22Rv1 (cell line): Measurements from ENCODE around the gene FOXL2.
A peak's percentile ranks its signal among the peaks of the same experiment; 100 is the strongest.

Source experiments
- H3K27ac ChIP-seq: fragments of 450-650 bp; 2 replicates; pipeline ENCODE4 v1.5.1; 2017
- ZFX ChIP-seq: fragments of 450-650 bp; IDR thresholded peaks from 2 replicates; pipeline ENCODE4 v1.6.1; 2017; ENCODE audit warnings: antibody characterized with exemption, borderline replicate concordance
- TF ChIP-seq, protein P1 (sequence below): fragments of 450-650 bp; IDR thresholded peaks from 2 replicates; pipeline ENCODE4 v1.5.1; 2017; ENCODE audit warnings: mild to moderate bottlenecking

FOXL2 gene

DNA sequence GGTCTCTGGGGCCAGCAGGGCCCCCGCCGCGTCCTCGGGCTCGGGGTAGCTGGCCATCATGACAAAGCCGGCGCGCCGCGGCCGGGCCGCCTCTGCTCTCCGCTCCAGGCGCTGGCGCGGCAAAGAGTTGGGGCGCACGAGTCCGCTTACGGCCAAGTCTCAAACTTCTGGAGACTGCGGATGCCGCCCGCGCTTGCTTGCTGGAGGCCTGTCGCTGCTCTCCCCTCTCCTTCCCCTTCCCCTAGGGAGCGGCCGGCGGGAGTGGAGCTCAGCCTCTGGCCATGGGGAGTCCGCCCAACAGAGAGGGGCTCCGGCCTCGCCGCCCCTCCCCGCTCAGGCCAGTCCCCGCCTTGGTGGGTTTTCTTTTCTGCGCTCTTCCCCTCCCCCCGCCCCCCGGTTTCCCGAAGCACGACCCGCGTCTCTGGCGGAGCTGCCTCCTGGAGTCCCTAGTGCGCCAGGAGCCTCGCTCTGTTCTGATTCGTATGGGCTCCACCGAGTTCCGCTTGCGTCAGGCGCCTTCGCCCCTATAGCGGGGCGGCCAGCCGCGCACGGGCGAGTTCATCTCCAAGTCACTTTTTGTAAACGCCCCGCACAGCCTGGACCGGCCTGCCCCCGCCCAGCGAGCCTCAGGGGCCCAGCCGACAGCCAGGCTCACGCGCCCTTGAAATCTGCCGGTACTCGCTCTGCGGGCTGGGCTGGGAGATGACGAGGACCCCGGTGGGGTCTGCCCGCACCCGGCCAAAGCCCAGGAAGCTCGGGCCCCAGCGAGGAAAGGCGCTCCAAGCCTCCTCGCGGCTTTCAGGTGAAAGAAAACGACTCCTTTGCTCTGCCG, at the start of gene FOXL2, which contains the start of gene FOXL2NB:
Gene FOXL2, minus strand, starts transcription at position 475 of the 832 bp plus-strand sequence. Its CDS starts 415 bp downstream, at position 60.
Gene FOXL2NB, plus strand, starts transcription at position 555 of the 832 bp plus-strand sequence. Its CDS starts 148 bp downstream, at position 703.
- no peak for TF ChIP-seq ZFX
- TF ChIP-seq, protein P1, sequence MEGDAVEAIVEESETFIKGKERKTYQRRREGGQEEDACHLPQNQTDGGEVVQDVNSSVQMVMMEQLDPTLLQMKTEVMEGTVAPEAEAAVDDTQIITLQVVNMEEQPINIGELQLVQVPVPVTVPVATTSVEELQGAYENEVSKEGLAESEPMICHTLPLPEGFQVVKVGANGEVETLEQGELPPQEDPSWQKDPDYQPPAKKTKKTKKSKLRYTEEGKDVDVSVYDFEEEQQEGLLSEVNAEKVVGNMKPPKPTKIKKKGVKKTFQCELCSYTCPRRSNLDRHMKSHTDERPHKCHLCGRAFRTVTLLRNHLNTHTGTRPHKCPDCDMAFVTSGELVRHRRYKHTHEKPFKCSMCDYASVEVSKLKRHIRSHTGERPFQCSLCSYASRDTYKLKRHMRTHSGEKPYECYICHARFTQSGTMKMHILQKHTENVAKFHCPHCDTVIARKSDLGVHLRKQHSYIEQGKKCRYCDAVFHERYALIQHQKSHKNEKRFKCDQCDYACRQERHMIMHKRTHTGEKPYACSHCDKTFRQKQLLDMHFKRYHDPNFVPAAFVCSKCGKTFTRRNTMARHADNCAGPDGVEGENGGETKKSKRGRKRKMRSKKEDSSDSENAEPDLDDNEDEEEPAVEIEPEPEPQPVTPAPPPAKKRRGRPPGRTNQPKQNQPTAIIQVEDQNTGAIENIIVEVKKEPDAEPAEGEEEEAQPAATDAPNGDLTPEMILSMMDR = no peak
- H3K27ac ChIP-seq = peak within 1 kb of the TSS; percentile 29

DNA sequence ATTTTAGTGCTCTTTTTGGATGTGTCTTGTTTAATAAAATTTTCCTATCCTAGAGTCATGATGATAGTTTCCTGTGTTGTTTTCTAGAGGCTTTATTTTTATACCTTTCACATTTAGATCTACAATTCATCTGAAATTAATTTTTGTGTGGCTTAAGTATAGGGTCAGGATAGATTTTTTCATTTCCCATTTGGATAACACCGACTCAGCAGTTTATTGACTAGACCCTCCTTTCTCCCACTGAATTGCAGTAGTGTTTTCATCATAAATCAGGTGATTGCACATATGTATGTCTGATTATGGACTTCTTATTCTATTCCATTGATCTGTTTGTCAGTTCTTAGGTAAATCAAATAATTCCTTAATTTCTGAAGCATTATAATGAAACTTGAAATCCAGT, 48.8 kb upstream of the FOXL2 start:
- TF ChIP-seq, protein P1 = no peak
- no peak for TF ChIP-seq ZFX
- no peak overlapping the region for H3K27ac ChIP-seq

DNA sequence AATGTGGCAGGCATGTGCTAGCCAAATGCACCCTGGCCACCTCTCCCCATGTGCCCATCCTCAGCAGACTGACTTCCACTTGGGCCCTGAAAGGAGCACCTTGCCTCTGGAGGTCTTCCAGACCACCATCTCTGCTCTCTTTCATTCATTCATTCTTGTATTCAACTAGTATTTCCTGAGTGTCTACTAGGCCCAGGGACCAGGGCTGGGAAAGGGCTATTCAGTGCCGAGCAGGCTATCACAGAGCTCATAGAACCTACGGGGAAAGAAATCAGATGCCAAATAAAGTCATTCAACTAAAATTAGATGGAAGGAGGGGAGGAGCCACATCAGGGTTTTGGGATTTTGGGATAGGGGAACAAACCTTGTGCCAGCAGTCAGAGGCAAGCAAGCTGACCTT, 40.2 kb upstream of the FOXL2 start:
- TF ChIP-seq, protein P1 = no peak
- no peak for TF ChIP-seq ZFX
- H3K27ac ChIP-seq = no peak overlapping the region

DNA sequence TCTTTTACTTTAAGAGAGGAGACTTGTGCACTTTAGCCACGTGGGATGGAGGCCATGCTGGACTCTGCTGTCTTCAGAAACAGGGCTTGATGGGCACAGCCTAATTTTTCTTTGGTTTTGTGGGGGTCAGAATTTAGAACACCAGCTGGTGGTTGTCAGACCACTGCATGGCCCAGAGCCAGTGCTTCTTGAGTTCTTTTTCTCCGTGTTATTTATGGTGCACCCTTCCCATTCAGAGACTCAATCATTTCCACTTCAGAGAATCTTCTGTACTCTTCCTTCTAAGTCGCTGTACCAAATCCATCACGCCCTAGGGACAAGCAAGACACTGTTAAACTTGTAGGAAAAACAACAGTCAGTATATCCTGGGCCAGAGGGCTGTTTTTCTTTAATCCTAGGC, 39.0 kb upstream of the FOXL2 start:
- no peak for TF ChIP-seq ZFX
- H3K27ac ChIP-seq = no peak overlapping the region

DNA sequence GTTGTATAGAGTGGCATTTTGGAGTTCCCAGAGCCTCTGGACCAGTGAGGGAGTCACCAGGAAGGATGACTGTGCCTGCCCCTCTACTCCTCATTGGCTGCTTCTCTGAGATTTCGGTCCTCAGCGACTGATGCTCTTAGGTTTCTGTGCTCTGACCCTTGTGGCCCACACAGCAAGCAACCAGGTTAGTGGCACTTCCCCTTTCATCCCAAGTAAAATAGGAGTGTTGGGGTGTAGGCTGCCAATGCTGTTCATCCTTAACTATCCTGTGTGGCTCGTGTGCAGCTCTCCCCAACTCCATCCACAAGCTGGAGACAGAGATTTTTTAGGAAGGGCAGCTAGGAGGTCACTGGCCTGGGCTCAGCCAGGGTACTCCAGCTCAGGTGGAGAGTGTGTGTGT, 37.9 kb upstream of the FOXL2 start:
- no peak overlapping the region for H3K27ac ChIP-seq
- TF ChIP-seq, protein P1 = no peak
- TF ChIP-seq ZFX = no peak

DNA sequence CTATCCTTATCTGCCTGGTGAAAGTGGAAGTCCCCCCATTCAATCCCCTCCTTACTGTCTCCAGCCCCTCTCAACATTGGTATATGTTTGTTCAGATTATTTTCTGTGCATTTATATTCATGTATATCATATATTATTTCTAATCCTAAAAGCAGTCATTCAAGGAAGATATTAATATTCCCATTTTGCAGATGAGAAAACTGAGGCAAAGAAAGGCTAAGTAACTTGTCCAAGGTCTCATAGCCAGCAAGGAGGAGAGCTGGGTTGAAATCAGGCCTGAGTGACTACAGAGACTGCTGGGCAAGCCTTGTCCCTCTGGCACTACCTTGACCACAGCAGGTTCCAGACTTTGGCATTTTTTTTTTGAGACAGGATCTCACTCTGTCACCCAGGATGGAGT, 29.1 kb upstream of the FOXL2 start:
- no peak overlapping the region for H3K27ac ChIP-seq
- TF ChIP-seq, protein P1 = no peak
- TF ChIP-seq ZFX = no peak

DNA sequence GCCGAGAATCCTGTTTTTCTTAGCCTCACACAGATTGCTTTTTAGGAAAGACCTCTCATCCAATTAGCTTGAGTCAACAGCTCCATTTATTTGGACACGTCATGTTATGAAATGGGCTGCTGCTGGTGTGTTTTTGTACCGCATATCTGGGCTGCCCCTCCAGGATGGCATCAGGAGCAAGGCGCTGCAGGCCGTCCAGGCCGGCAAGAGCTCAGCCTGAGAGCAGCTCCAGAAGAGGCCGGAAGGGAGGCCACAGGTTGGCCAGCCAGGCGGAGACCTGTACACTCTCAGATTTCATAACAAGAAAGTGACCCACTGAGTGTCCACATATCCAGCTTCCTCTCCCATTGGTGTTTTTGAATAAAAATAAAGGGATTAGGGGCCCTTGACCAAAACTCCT, 28.4 kb upstream of the FOXL2 start:
- TF ChIP-seq, protein P1 = no peak
- TF ChIP-seq ZFX = no peak
- H3K27ac ChIP-seq = no peak overlapping the region
